ENCODE results near the gene RASSF1. TPM values are rescaled to one million over a fixed set of nuclear protein-coding genes. Genes with fewer than 3 reads are reported as not detected.
A peak's percentile ranks its signal among the peaks of the same experiment; 100 is the strongest.

RASSF1 gene
- total and polyA plus RNA-seq, 2 of the 13 experiments (the other 11 are each of a cell fraction or from before 2014, with no cell fraction given): 10.2 to 27.5 TPM

DNA sequence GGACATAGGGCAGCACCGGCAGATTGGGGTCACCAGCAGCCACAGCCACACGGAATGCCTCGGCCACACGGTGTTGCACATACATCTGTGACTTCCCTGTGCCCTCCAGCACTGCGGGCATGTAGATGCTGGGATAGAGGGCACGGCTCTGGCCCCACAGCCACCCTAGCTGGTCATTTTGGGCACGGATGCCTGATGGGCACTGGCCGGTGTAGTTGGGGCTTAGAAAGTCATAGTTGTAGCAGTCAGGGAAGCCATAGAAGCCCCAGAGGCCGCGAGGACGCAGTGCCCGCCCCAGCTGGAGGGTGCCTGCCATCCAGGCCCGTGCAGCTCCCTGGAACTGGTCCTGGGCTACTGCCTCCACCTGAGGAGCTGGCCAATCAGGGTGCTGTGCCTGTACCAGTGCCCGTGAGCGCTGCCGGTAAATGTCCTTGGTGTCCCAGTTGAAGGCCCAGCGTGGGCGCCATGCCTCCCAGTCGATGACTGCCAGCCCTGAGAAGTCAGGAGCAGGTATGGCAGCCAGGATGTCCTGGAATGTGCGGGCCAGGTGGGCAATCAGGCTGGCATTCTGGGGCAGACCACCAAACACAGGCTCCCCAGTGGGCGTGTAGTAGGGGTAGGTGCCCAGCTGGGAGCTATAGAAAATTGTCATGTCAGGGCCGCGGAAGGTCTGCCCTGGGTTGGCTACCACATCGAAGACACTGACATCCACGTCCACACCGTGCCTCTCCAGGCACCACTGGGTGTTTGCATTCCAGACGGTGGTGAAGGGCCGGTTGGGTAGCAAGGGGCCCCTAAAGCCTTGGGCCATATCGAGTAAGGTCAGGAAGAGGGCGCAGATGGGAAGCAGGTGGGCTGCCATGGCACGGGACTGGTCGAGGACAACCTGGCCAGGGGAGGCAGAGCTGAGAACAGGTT lies 38.3 kb downstream of the RASSF1 start (continued):
- TF ChIP-seq ZNF510 (CRISPR knock-in tag; IDR thresholded peaks at IDR 0.05; ENCODE audit: low read depth) (0 out of 2 replicates have a peak, but pooled peaks have one; percentile 26), AGO2 (optimal IDR thresholded peaks at IDR 0.05; ENCODE audit: low read depth, low read length) (peak; percentile 92), GLI4 (CRISPR knock-in tag; IDR thresholded peaks at IDR 0.05; ENCODE audit: borderline replicate concordance) (peak; percentile 61; the same call in 1 of the 2 replicates), ZNF773 (CRISPR knock-in tag; IDR thresholded peaks at IDR 0.05; ENCODE audit: borderline replicate concordance) (no peak), AKAP8 (CRISPR knock-in tag; IDR thresholded peaks at IDR 0.05) (peak; percentile 18; the same call in 1 of the 2 replicates), ZNF891 (CRISPR knock-in tag; IDR thresholded peaks at IDR 0.05) (peak; percentile 62; the same call in 1 of the 2 replicates), NR1H2 (CRISPR knock-in tag; IDR thresholded peaks at IDR 0.05; ENCODE audit: borderline replicate concordance, low read depth) (0 out of 2 replicates have a peak, but pooled peaks have one; percentile 43), ZNF737 (CRISPR knock-in tag; IDR thresholded peaks at IDR 0.05; ENCODE audit: borderline replicate concordance) (peak; percentile 73; the same call in 1 of the 2 replicates), ZNF607 (CRISPR knock-in tag; IDR thresholded peaks at IDR 0.05; ENCODE audit: borderline replicate concordance) (peak; percentile 9; the same call in 1 of the 2 replicates), HNRNPL (IDR thresholded peaks at IDR 0.05; ENCODE audit: low read depth, low read length) (peak; percentile 85), ZNF280D (CRISPR knock-in tag; IDR thresholded peaks at IDR 0.05) (0 out of 2 replicates have a peak, but pooled peaks have one; percentile 28), KAT2B (IDR thresholded peaks at IDR 0.05; ENCODE audit: borderline replicate concordance, low read depth, low read length) (no peak), ZNF446 (CRISPR knock-in tag; IDR thresholded peaks at IDR 0.05) (peak; percentile 27; the same call in 1 of the 2 replicates)
- TF ChIP-seq, protein P1, sequence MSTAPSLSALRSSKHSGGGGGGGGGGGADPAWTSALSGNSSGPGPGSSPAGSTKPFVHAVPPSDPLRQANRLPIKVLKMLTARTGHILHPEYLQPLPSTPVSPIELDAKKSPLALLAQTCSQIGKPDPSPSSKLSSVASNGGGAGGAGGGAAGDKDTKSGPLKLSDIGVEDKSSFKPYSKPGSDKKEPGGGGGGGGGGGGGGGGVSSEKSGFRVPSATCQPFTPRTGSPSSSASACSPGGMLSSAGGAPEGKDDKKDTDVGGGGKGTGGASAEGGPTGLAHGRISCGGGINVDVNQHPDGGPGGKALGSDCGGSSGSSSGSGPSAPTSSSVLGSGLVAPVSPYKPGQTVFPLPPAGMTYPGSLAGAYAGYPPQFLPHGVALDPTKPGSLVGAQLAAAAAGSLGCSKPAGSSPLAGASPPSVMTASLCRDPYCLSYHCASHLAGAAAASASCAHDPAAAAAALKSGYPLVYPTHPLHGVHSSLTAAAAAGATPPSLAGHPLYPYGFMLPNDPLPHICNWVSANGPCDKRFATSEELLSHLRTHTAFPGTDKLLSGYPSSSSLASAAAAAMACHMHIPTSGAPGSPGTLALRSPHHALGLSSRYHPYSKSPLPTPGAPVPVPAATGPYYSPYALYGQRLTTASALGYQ (CRISPR knock-in tag; IDR thresholded peaks at IDR 0.05): peak; percentile 3; the same call in 1 of the 2 replicates
- TF ChIP-seq, protein P2, sequence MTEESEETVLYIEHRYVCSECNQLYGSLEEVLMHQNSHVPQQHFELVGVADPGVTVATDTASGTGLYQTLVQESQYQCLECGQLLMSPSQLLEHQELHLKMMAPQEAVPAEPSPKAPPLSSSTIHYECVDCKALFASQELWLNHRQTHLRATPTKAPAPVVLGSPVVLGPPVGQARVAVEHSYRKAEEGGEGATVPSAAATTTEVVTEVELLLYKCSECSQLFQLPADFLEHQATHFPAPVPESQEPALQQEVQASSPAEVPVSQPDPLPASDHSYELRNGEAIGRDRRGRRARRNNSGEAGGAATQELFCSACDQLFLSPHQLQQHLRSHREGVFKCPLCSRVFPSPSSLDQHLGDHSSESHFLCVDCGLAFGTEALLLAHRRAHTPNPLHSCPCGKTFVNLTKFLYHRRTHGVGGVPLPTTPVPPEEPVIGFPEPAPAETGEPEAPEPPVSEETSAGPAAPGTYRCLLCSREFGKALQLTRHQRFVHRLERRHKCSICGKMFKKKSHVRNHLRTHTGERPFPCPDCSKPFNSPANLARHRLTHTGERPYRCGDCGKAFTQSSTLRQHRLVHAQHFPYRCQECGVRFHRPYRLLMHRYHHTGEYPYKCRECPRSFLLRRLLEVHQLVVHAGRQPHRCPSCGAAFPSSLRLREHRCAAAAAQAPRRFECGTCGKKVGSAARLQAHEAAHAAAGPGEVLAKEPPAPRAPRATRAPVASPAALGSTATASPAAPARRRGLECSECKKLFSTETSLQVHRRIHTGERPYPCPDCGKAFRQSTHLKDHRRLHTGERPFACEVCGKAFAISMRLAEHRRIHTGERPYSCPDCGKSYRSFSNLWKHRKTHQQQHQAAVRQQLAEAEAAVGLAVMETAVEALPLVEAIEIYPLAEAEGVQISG (CRISPR knock-in tag; IDR thresholded peaks at IDR 0.05): 0 out of 2 replicates have a peak, but pooled peaks have one; percentile 4
- TF ChIP-seq, protein P3, sequence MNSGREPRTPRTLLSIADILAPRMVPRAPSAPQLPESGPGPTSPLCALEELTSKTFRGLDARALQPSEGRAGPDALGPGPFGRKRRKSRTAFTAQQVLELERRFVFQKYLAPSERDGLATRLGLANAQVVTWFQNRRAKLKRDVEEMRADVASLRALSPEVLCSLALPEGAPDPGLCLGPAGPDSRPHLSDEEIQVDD (CRISPR knock-in tag; IDR thresholded peaks at IDR 0.05; ENCODE audit: borderline replicate concordance): no peak
- TF ChIP-seq, protein P4, sequence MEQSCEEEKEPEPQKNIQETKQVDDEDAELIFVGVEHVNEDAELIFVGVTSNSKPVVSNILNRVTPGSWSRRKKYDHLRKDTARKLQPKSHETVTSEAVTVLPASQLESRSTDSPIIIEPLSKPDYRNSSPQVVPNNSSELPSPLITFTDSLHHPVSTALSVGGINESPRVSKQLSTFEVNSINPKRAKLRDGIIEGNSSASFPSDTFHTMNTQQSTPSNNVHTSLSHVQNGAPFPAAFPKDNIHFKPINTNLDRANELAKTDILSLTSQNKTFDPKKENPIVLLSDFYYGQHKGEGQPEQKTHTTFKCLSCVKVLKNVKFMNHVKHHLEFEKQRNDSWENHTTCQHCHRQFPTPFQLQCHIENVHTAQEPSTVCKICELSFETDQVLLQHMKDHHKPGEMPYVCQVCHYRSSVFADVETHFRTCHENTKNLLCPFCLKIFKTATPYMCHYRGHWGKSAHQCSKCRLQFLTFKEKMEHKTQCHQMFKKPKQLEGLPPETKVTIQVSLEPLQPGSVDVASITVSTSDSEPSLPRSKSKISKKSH (CRISPR knock-in tag; IDR thresholded peaks at IDR 0.05; ENCODE audit: borderline replicate concordance): no peak
